Common myeloid progenitor, CD34-positive (primary cell): ENCODE results near the gene WDFY4.

ENCODE experiments used
- CTCF ChIA-PET: fragments of 350-600 bp; sonication (Branson Sonifier 250); formaldehyde crosslinking; loops from one replicate; lab custom pipeline; 2021; ENCODE audit warnings: antibody characterized with exemption; lab: Charles Lee
- POLR2A ChIA-PET: fragments of 350-600 bp; sonication (Branson Sonifier 250); formaldehyde crosslinking; loops from one replicate; lab custom pipeline; 2021; ENCODE audit warnings: antibody characterized with exemption; lab: Charles Lee
- DNase-seq, 3 donors: peaks; one replicate each; pipeline versions ENCODE4 v3.0.0 to v3.0.0-alpha.2; 2013
- H3K27ac ChIP-seq, 2 experiments: 1 replicate in 1 of 2; 2 replicates in 1 of 2; pipeline ENCODE4 v1.7.0; 2013; ENCODE audit warnings: inconsistent platforms in 2 of 2, low read length in 2 of 2, mild to moderate bottlenecking in 2 of 2, low read depth in 1 of 2, moderate library complexity in 1 of 2; ENCODE audit not compliant: severe bottlenecking in 2 of 2, insufficient read depth in 1 of 2, poor library complexity in 1 of 2
- H3K27me3 ChIP-seq, 5 experiments: replicated peaks in 2 of 5; 1 replicate in 3 of 5; 2 replicates in 2 of 5; pipeline versions ENCODE4 v1.6.1 to v1.7.0; 2013; ENCODE audit warnings: low read length in 4 of 5, mild to moderate bottlenecking in 2 of 5, moderate library complexity in 2 of 5, inconsistent platforms in 1 of 5; ENCODE audit not compliant: insufficient read depth in 5 of 5, control insufficient read depth in 4 of 5
- H3K36me3 ChIP-seq, 4 experiments: 1 replicate in 2 of 4; 2 replicates in 2 of 4; pipeline versions ENCODE4 v1.6.1 to v1.7.0; 2013; ENCODE audit warnings: low read length in 3 of 4, control low read depth in 1 of 4, mild to moderate bottlenecking in 1 of 4; ENCODE audit not compliant: control insufficient read depth in 4 of 4, insufficient read depth in 4 of 4
- H3K4me1 ChIP-seq, 4 experiments: 1 replicate in 3 of 4; 2 replicates in 1 of 4; pipeline versions ENCODE4 v1.6.1 to v1.7.1; 2013; ENCODE audit warnings: low read length in 3 of 4, mild to moderate bottlenecking in 3 of 4, control low read depth in 1 of 4, inconsistent platforms in 1 of 4, moderate library complexity in 1 of 4; ENCODE audit not compliant: control insufficient read depth in 4 of 4, insufficient read depth in 4 of 4; ENCODE audit errors: control extremely low read depth in 1 of 4
- H3K4me3 ChIP-seq, 7 experiments: 1 replicate in 4 of 7; 2 replicates in 3 of 7; pipeline versions ENCODE4 v1.5.1 to v1.7.0; 2013; ENCODE audit warnings: mild to moderate bottlenecking in 7 of 7, low read length in 6 of 7, moderate library complexity in 6 of 7, inconsistent platforms in 2 of 7, low read depth in 2 of 7, control low read depth in 1 of 7; ENCODE audit not compliant: insufficient read depth in 4 of 7, control insufficient read depth in 1 of 7; ENCODE audit errors: extremely low read depth in 1 of 7
- H3K9me3 ChIP-seq, 5 experiments: 1 replicate in 4 of 5; 2 replicates in 1 of 5; pipeline versions ENCODE4 v1.6.1 to v1.7.1; 2013; ENCODE audit warnings: low read length in 4 of 5, mild to moderate bottlenecking in 2 of 5, inconsistent platforms in 1 of 5, low read depth in 1 of 5, moderate library complexity in 1 of 5; ENCODE audit not compliant: control insufficient read depth in 4 of 5, insufficient read depth in 2 of 5; ENCODE audit errors: control extremely low read depth in 1 of 5
- WGBS: methylation state at CpG from one replicate; pipeline ENCODE4 v1.1.5; 2013; ENCODE audit not compliant: insufficient coverage; 5-methylcytosine and 5-hydroxymethylcytosine counted together

Gene WDFY4

DNA sequence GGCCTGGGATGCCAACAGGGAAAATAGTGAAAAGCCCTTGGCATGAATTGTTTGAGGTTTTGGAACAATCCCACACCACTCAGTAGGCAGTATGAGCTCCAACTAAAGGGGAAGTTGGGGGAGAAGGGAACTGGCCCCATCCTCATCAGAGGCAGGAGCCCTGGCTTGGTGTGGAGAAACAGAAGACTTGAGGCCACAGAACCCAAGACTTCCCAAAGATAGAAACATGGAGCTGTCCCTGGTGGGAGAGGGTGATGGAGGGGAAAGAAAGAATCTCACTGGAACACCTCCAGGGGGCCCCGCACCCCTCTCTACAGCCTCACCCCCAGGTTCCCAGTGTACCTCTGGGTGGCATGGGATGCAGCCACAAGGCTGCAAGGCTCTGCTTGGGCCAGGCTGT lies 345.0 kb downstream of the WDFY4 start:
- H3K9me3 ChIP-seq: no peaks in the 10 kb centered on the region
- ChIA-PET POLR2A (no interaction called here), CTCF (no interaction called here)
- H3K27ac ChIP-seq: no peak overlapping the region
- no peaks in the 10 kb centered on the region for H3K36me3 ChIP-seq
- H3K4me1 ChIP-seq: no peaks in the 10 kb centered on the region
- H3K27me3 ChIP-seq: no peaks in the 10 kb centered on the region
- WGBS: no CpG with 5 or more reads among the region's 1 CpG
- DNase-seq: no peak
- H3K4me3 ChIP-seq: no peak overlapping the region
